ENCODE data around the gene TMEM151B. TPM values are rescaled to one million over a fixed set of nuclear protein-coding genes. Genes with fewer than 3 reads are reported as not detected.

The TMEM151B gene
- total RNA-seq, 1 experiment from 2014 or later: not detected

DNA sequence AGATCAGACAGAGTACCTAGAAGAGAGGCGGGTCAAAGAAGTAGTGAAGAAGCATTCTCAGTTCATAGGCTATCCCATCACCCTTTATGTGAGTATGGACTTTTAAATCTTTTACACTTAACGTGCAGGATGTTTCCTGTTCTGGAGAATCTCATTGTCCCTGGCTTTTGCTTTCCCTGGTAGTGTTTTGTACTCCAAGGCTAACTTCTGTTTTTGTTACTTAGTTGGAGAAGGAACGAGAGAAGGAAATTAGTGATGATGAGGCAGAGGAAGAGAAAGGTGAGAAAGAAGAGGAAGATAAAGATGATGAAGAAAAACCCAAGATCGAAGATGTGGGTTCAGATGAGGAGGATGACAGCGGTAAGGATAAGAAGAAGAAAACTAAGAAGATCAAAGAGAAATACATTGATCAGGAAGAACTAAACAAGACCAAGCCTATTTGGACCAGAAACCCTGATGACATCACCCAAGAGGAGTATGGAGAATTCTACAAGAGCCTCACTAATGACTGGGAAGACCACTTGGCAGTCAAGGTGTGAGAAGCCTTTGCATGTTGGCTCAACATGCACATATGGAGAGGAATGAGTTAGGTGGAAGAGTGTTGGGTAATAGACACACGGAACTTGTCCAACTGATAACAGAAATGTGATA lies 20.1 kb upstream of the TMEM151B start:
- Mint-ChIP-seq H3K4me3 (ENCODE audit: unreplicated experiment) (peak overlapping the region; percentile 97), H3K9me3 (ENCODE audit: unreplicated experiment) (no peaks in the 10 kb centered on the region), H3K36me3 (ENCODE audit: insufficient read depth, unreplicated experiment) (peaks cover 96% of the 10 kb centered on the region), H3K4me1 (ENCODE audit: low read depth, unreplicated experiment) (peaks cover 19% of the 10 kb centered on the region), H3K27me3 (ENCODE audit: insufficient read depth, unreplicated experiment) (no peaks in the 10 kb centered on the region), H3K27ac (ENCODE audit: unreplicated experiment) (peak overlapping the region; percentile 2)
- Histone ChIP-seq H3K9me3 (no peaks in the 10 kb centered on the region), H3K27me3 (replicated peaks; ENCODE audit: control insufficient read depth, insufficient read depth, low read length) (no peaks in the 10 kb centered on the region), H3K36me3 (ENCODE audit: control insufficient read depth, insufficient read depth, low read length) (peaks cover 14% of the 10 kb centered on the region), H3K4me1 (peaks cover 15% of the 10 kb centered on the region), H3K4me3 (ENCODE audit: low read depth, low read length) (no peak overlapping the region)
- POLR2A ChIA-PET: no interaction called here
- CTCF ChIA-PET: no interaction called here
- TF ChIP-seq CTCF (IDR thresholded peaks at IDR 0.05; ENCODE audit: insufficient read depth in 1 of 2, low read depth in 1 of 2, low read length in 1 of 2, severe bottlenecking in 1 of 2, unreplicated experiment in 1 of 2): no peak
- intact Hi-C loops (cut with micrococcal nuclease; ENCODE audit: unreplicated experiment): no loop called here
- DNase-seq: no peak
- no TSS peak for BruUV-seq (replicated peaks)

DNA sequence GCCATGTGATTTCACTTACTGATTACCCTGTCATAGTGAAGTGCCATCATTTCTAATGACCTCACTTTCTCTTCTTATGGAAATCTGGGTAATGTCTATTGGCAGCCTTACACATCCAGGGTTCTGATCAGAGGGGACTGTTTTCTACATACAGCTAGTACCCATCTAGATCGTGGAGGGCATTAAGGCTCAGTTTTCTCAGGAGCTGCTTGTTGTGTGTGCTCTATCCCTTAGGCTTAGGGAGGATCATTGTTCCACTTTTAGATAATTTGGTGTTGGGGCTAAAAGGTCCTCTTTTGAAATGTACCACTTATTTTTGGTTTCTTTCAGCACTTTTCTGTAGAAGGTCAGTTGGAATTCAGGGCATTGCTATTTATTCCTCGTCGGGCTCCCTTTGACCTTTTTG lies 19.5 kb upstream of the TMEM151B start:
- H3K27ac Mint-ChIP-seq (ENCODE audit: unreplicated experiment): peak overlapping the region; percentile 2
- Histone ChIP-seq H3K36me3 (ENCODE audit: control insufficient read depth, insufficient read depth, low read length) (peaks cover 14% of the 10 kb centered on the region), H3K4me3 (ENCODE audit: low read depth, low read length) (no peak overlapping the region), H3K4me1 (peaks cover 14% of the 10 kb centered on the region), H3K9me3 (no peaks in the 10 kb centered on the region), H3K27me3 (replicated peaks; ENCODE audit: control insufficient read depth, insufficient read depth, low read length) (no peaks in the 10 kb centered on the region)
- POLR2A ChIA-PET: no interaction called here
- H3K4me1 Mint-ChIP-seq (ENCODE audit: low read depth, unreplicated experiment): peaks cover 15% of the 10 kb centered on the region
- H3K27me3 Mint-ChIP-seq (ENCODE audit: insufficient read depth, unreplicated experiment): no peaks in the 10 kb centered on the region
- H3K36me3 Mint-ChIP-seq (ENCODE audit: insufficient read depth, unreplicated experiment): peaks cover 100% of the 10 kb centered on the region
- no peak overlapping the region for H3K4me3 Mint-ChIP-seq (ENCODE audit: unreplicated experiment)
- BruUV-seq (replicated peaks): no TSS peak
- H3K9me3 Mint-ChIP-seq (ENCODE audit: unreplicated experiment): no peaks in the 10 kb centered on the region
- intact Hi-C loops (cut with micrococcal nuclease; ENCODE audit: unreplicated experiment): no loop called here
- CTCF ChIA-PET: no interaction called here
- DNase-seq: no peak
- TF ChIP-seq CTCF (IDR thresholded peaks at IDR 0.05; ENCODE audit: insufficient read depth in 1 of 2, low read depth in 1 of 2, low read length in 1 of 2, severe bottlenecking in 1 of 2, unreplicated experiment in 1 of 2): no peak

GRCh38 chr6:44251576-44252524 lies 18.4 kb upstream of the TMEM151B start:
- TF ChIP-seq CTCF (IDR thresholded peaks at IDR 0.05; ENCODE audit: insufficient read depth in 1 of 2, low read depth in 1 of 2, low read length in 1 of 2, severe bottlenecking in 1 of 2, unreplicated experiment in 1 of 2): no peak
- Mint-ChIP-seq H3K27me3 (ENCODE audit: insufficient read depth, unreplicated experiment) (no peaks in the 10 kb centered on the region), H3K36me3 (ENCODE audit: insufficient read depth, unreplicated experiment) (peaks cover 100% of the 10 kb centered on the region), H3K4me3 (ENCODE audit: unreplicated experiment) (no peak overlapping the region), H3K9me3 (ENCODE audit: unreplicated experiment) (no peaks in the 10 kb centered on the region), H3K4me1 (ENCODE audit: low read depth, unreplicated experiment) (peaks cover 27% of the 10 kb centered on the region), H3K27ac (ENCODE audit: unreplicated experiment) (peak overlapping the region; percentile 11)
- ChIA-PET CTCF (no interaction called here), POLR2A (no interaction called here)
- H3K4me3 ChIP-seq (ENCODE audit: low read depth, low read length): no peak overlapping the region
- no peak for DNase-seq
- peaks cover 14% of the 10 kb centered on the region for H3K36me3 ChIP-seq (ENCODE audit: control insufficient read depth, insufficient read depth, low read length)
- H3K9me3 ChIP-seq: no peaks in the 10 kb centered on the region
- intact Hi-C loops (cut with micrococcal nuclease; ENCODE audit: unreplicated experiment): no loop called here
- peaks cover 14% of the 10 kb centered on the region for H3K4me1 ChIP-seq
- H3K27me3 ChIP-seq (replicated peaks; ENCODE audit: control insufficient read depth, insufficient read depth, low read length): no peaks in the 10 kb centered on the region
- no TSS peak for BruUV-seq (replicated peaks)
